ENCODE results near the gene LZTS2. TPM values are rescaled to one million over a fixed set of nuclear protein-coding genes. Genes with fewer than 3 reads are reported as not detected.
"Not testable (repeated sequence)": the region's sequence is repeated elsewhere in the genome, so short reads cannot be mapped to it uniquely, and the experiment has no call there.

Gene LZTS2
- total and polyA plus RNA-seq, 9 donors: 9.4 to 121 (median 77.4) TPM

- no peaks in the 10 kb centered on the region for H3K9me3 ChIP-seq
- H3K27ac ChIP-seq: no peak overlapping the region
- no peaks in the 10 kb centered on the region for H3K36me3 ChIP-seq
- intact Hi-C loops (cut with DNase I): no loop called here
- no peak overlapping the region for H3K4me3 ChIP-seq
- 60 to 64% (median 63%) methylated on average over 4 of the region's 4 CpGs for WGBS, 3 donors
- peaks cover 8% of the 10 kb centered on the region for H3K4me1 ChIP-seq (ENCODE audit: insufficient read depth)
- no peak for DNase-seq
- TF ChIP-seq CTCF (IDR thresholded peaks at IDR 0.05) (no peak), EP300 (IDR thresholded peaks at IDR 0.05) (no peak), POLR2A (IDR thresholded peaks at IDR 0.05) (no peak)
- H3K27me3 ChIP-seq: no peaks in the 10 kb centered on the region
Observed at GRCh38 chr10:100970914-100971811, 28.4 kb upstream of the LZTS2 start.

- no peak overlapping the region for H3K27ac ChIP-seq
- WGBS, 3 donors: 72 to 76% (median 73%) methylated on average over 13 of the region's 13 CpGs
- DNase-seq: no peak
- H3K9me3 ChIP-seq: no peaks in the 10 kb centered on the region
- H3K4me3 ChIP-seq: no peak overlapping the region
- no peaks in the 10 kb centered on the region for H3K36me3 ChIP-seq
- H3K27me3 ChIP-seq: no peaks in the 10 kb centered on the region
- peaks cover 8% of the 10 kb centered on the region for H3K4me1 ChIP-seq (ENCODE audit: insufficient read depth)
- no peak for TF ChIP-seq CTCF (IDR thresholded peaks at IDR 0.05)
- no peak for TF ChIP-seq POLR2A (IDR thresholded peaks at IDR 0.05)
- intact Hi-C loops (cut with DNase I): no loop called here
Observed at GRCh38 chr10:100972115-100972903, 27.3 kb upstream of the LZTS2 start.

GRCh38 chr10:100972904-100973535, 26.6 kb upstream of the LZTS2 start:
- TF ChIP-seq CTCF (IDR thresholded peaks at IDR 0.05) (no peak), EP300 (IDR thresholded peaks at IDR 0.05) (no peak), POLR2A (IDR thresholded peaks at IDR 0.05) (no peak)
- intact Hi-C loops (cut with DNase I): no loop called here
- DNase-seq: no peak

GRCh38 chr10:100975397-100975796, 24.2 kb upstream of the LZTS2 start:
- intact Hi-C loops (cut with DNase I); H3K36me3 ChIP-seq; H3K27me3 ChIP-seq; H3K4me3 ChIP-seq; H3K27ac ChIP-seq; H3K4me1 ChIP-seq (ENCODE audit: insufficient read depth); H3K9me3 ChIP-seq: not testable (repeated sequence)
- peak in 1 of 5 donors; percentile 7 for DNase-seq
- 71 to 76% (median 73%) methylated on average over 8 of the region's 8 CpGs for WGBS, 3 donors

More at GRCh38 chr10:100972904-100973535, 26.6 kb upstream of the LZTS2 start:
- Histone ChIP-seq H3K27me3 (no peaks in the 10 kb centered on the region), H3K4me3 (no peak overlapping the region), H3K9me3 (no peaks in the 10 kb centered on the region), H3K4me1 (ENCODE audit: insufficient read depth) (peaks cover 8% of the 10 kb centered on the region), H3K27ac (no peak overlapping the region), H3K36me3 (no peaks in the 10 kb centered on the region)
- 86 to 98% (median 87%) methylated on average over 6 of the region's 6 CpGs for WGBS, 3 donors
